Measurements from ENCODE around the gene SNAP47.

SNAP47 gene

GRCh38 chr1:227732586-227733308 lies 2.5 kb upstream of the SNAP47 start:
- H3K4me1 ChIP-seq (ENCODE audit: insufficient read depth, low read length): peaks cover 10% of the 10 kb centered on the region; the same call in 1 of the 2 replicates
- 96% methylated on average over 18 of the region's 18 CpGs for WGBS

GRCh38 chr1:227733309-227733705 lies 1.9 kb upstream of the SNAP47 start:
- H3K36me3 ChIP-seq (ENCODE audit: insufficient read depth, low read length): peaks cover 29% of the 10 kb centered on the region
- H3K9ac ChIP-seq (ENCODE audit: low read depth, low read length): no peak overlapping the region
- H3K27me3 ChIP-seq (ENCODE audit: insufficient read depth, low read length): no peaks in the 10 kb centered on the region
- peaks cover 10% of the 10 kb centered on the region; the same call in 1 of the 2 replicates for H3K4me1 ChIP-seq (ENCODE audit: insufficient read depth, low read length)
- 98% methylated on average over 15 of the region's 15 CpGs for WGBS
- H3K4me3 ChIP-seq (ENCODE audit: low read length): no peak overlapping the region
- H3K9me3 ChIP-seq (ENCODE audit: insufficient read depth, low read depth, low read length): no peaks in the 10 kb centered on the region
- no peak overlapping the region for H3K27ac ChIP-seq (ENCODE audit: low read depth, low read length)

More at GRCh38 chr1:227732586-227733308, 2.5 kb upstream of the SNAP47 start:
- H3K9me3 ChIP-seq (ENCODE audit: insufficient read depth, low read depth, low read length): no peaks in the 10 kb centered on the region
- H3K27me3 ChIP-seq (ENCODE audit: insufficient read depth, low read length): no peaks in the 10 kb centered on the region
- no peak overlapping the region for H3K4me3 ChIP-seq (ENCODE audit: low read length)
- H3K9ac ChIP-seq (ENCODE audit: low read depth, low read length): no peak overlapping the region
- no peak overlapping the region for H3K27ac ChIP-seq (ENCODE audit: low read depth, low read length)
- peaks cover 29% of the 10 kb centered on the region for H3K36me3 ChIP-seq (ENCODE audit: insufficient read depth, low read length)

GRCh38 chr1:227733751-227734545 lies 1.3 kb upstream of the SNAP47 start:
- Histone ChIP-seq H3K27me3 (ENCODE audit: insufficient read depth, low read length) (no peaks in the 10 kb centered on the region), H3K27ac (ENCODE audit: low read depth, low read length) (no peak overlapping the region), H3K4me1 (ENCODE audit: insufficient read depth, low read length) (peaks cover 10% of the 10 kb centered on the region; the same call in 1 of the 2 replicates), H3K9me3 (ENCODE audit: insufficient read depth, low read depth, low read length) (no peaks in the 10 kb centered on the region), H3K36me3 (ENCODE audit: insufficient read depth, low read length) (peaks cover 29% of the 10 kb centered on the region), H3K4me3 (ENCODE audit: low read length) (peak overlapping the region; percentile 82), H3K9ac (ENCODE audit: low read depth, low read length) (peak overlapping the region; percentile 91)
- 87% methylated on average over 22 of the region's 24 CpGs for WGBS

GRCh38 chr1:227734546-227734855 lies 734 bp upstream of the SNAP47 start:
- Histone ChIP-seq H3K27ac (ENCODE audit: low read depth, low read length) (no peak overlapping the region; the same call in 1 of the 2 replicates), H3K27me3 (ENCODE audit: insufficient read depth, low read length) (no peaks in the 10 kb centered on the region), H3K4me3 (ENCODE audit: low read length) (peak overlapping the region; percentile 82), H3K4me1 (ENCODE audit: insufficient read depth, low read length) (peaks cover 7% of the 10 kb centered on the region; the same call in 1 of the 2 replicates), H3K9me3 (ENCODE audit: insufficient read depth, low read depth, low read length) (no peaks in the 10 kb centered on the region), H3K9ac (ENCODE audit: low read depth, low read length) (peak overlapping the region; percentile 91), H3K36me3 (ENCODE audit: insufficient read depth, low read length) (peaks cover 30% of the 10 kb centered on the region)
- WGBS: 6% methylated on average over 10 of the region's 10 CpGs

GRCh38 chr1:227735539-227736285 lies 477 bp downstream of the SNAP47 start:
- Histone ChIP-seq H3K4me1 (ENCODE audit: insufficient read depth, low read length) (no peaks in the 10 kb centered on the region), H3K27ac (ENCODE audit: low read depth, low read length) (peak overlapping the region; percentile 76), H3K9ac (ENCODE audit: low read depth, low read length) (peak overlapping the region; percentile 91), H3K9me3 (ENCODE audit: insufficient read depth, low read depth, low read length) (no peaks in the 10 kb centered on the region), H3K27me3 (ENCODE audit: insufficient read depth, low read length) (no peaks in the 10 kb centered on the region), H3K4me3 (ENCODE audit: low read length) (peak overlapping the region; percentile 82), H3K36me3 (ENCODE audit: insufficient read depth, low read length) (peaks cover 35% of the 10 kb centered on the region)
- 3% methylated on average over 31 of the region's 31 CpGs for WGBS

GRCh38 chr1:227736814-227737432 lies 1.7 kb downstream of the SNAP47 start:
- 94% methylated on average over 11 of the region's 11 CpGs for whole genome bisulfite sequencing
- no peaks in the 10 kb centered on the region for H3K9me3 ChIP-seq (ENCODE audit: insufficient read depth, low read depth, low read length)
- peaks cover 24% of the 10 kb centered on the region for H3K36me3 ChIP-seq (ENCODE audit: insufficient read depth, low read length)
- H3K4me3 ChIP-seq (ENCODE audit: low read length): peak overlapping the region; percentile 82; the same call in 1 of the 2 replicates
- no peaks in the 10 kb centered on the region for H3K4me1 ChIP-seq (ENCODE audit: insufficient read depth, low read length)
- H3K9ac ChIP-seq (ENCODE audit: low read depth, low read length): no peak overlapping the region
- H3K27me3 ChIP-seq (ENCODE audit: insufficient read depth, low read length): no peaks in the 10 kb centered on the region
- no peak overlapping the region for H3K27ac ChIP-seq (ENCODE audit: low read depth, low read length)

GRCh38 chr1:227738820-227739219 lies 3.6 kb downstream of the SNAP47 start:
- WGBS: 93% methylated on average over 9 of the region's 9 CpGs
- no peaks in the 10 kb centered on the region for H3K4me1 ChIP-seq (ENCODE audit: insufficient read depth, low read length)
- H3K27ac ChIP-seq (ENCODE audit: low read depth, low read length): no peak overlapping the region
- H3K9ac ChIP-seq (ENCODE audit: low read depth, low read length): no peak overlapping the region
- H3K27me3 ChIP-seq (ENCODE audit: insufficient read depth, low read length): no peaks in the 10 kb centered on the region
- H3K9me3 ChIP-seq (ENCODE audit: insufficient read depth, low read depth, low read length): no peaks in the 10 kb centered on the region
- H3K4me3 ChIP-seq (ENCODE audit: low read length): no peak overlapping the region
- 0 out of 2 replicates have a peak, but pooled peaks cover 6% of the 10 kb centered on the region for H3K36me3 ChIP-seq (ENCODE audit: insufficient read depth, low read length)

- Histone ChIP-seq H3K27ac (ENCODE audit: low read depth, low read length) (no peak overlapping the region), H3K36me3 (ENCODE audit: insufficient read depth, low read length) (0 out of 2 replicates have a peak, but pooled peaks cover 6% of the 10 kb centered on the region), H3K4me1 (ENCODE audit: insufficient read depth, low read length) (no peaks in the 10 kb centered on the region), H3K9me3 (ENCODE audit: insufficient read depth, low read depth, low read length) (no peaks in the 10 kb centered on the region), H3K4me3 (ENCODE audit: low read length) (no peak overlapping the region), H3K27me3 (ENCODE audit: insufficient read depth, low read length) (no peaks in the 10 kb centered on the region), H3K9ac (ENCODE audit: low read depth, low read length) (no peak overlapping the region)
- 98% methylated on average over 7 of the region's 7 CpGs for WGBS
Observed at GRCh38 chr1:227739636-227740035, 4.4 kb downstream of the SNAP47 start.

GRCh38 chr1:227740401-227740960 lies 5.2 kb downstream of the SNAP47 start:
- 0 out of 2 replicates have a peak, but pooled peaks cover 6% of the 10 kb centered on the region for H3K36me3 ChIP-seq (ENCODE audit: insufficient read depth, low read length)
- no peaks in the 10 kb centered on the region for H3K4me1 ChIP-seq (ENCODE audit: insufficient read depth, low read length)
- 83% methylated on average over 3 of the region's 3 CpGs for WGBS
- no peaks in the 10 kb centered on the region for H3K27me3 ChIP-seq (ENCODE audit: insufficient read depth, low read length)
- H3K4me3 ChIP-seq (ENCODE audit: low read length): no peak overlapping the region
- H3K9ac ChIP-seq (ENCODE audit: low read depth, low read length): no peak overlapping the region
- no peaks in the 10 kb centered on the region for H3K9me3 ChIP-seq (ENCODE audit: insufficient read depth, low read depth, low read length)
- H3K27ac ChIP-seq (ENCODE audit: low read depth, low read length): no peak overlapping the region

- Histone ChIP-seq H3K36me3 (ENCODE audit: insufficient read depth, low read length) (0 out of 2 replicates have a peak, but pooled peaks cover 6% of the 10 kb centered on the region), H3K4me3 (ENCODE audit: low read length) (no peak overlapping the region), H3K4me1 (ENCODE audit: insufficient read depth, low read length) (no peaks in the 10 kb centered on the region), H3K27ac (ENCODE audit: low read depth, low read length) (no peak overlapping the region), H3K9me3 (ENCODE audit: insufficient read depth, low read depth, low read length) (no peaks in the 10 kb centered on the region), H3K9ac (ENCODE audit: low read depth, low read length) (no peak overlapping the region), H3K27me3 (ENCODE audit: insufficient read depth, low read length) (no peaks in the 10 kb centered on the region)
- 97% methylated on average over 17 of the region's 17 CpGs for WGBS
Observed at GRCh38 chr1:227741166-227741870, 6.1 kb downstream of the SNAP47 start.

Data from HUES64 (cell line).